Neutrophil (primary cell): ENCODE results near the gene DUSP8.

Experiments
- H3K27ac ChIP-seq: fragments of 200-600 bp; sonication (generic); 2 replicates; pipeline ENCODE4 v1.5.1; 2016; ENCODE audit warnings: mild to moderate bottlenecking, moderate library complexity
- H3K27me3 ChIP-seq: fragments of 200-600 bp; sonication (generic); 2 replicates; pipeline ENCODE4 v1.6.0; 2016; ENCODE audit warnings: mild to moderate bottlenecking
- H3K36me3 ChIP-seq: fragments of 200-600 bp; sonication (generic); 2 replicates; pipeline ENCODE4 v1.5.1; 2017
- H3K4me1 ChIP-seq, 2 experiments: fragments of 200-600 bp in 1 of 2; sonication (generic) in 1 of 2; 1 replicate in 1 of 2; 2 replicates in 1 of 2; pipeline versions ENCODE4 v1.5.1 to v1.6.1; 2013 to 2016; ENCODE audit warnings: low read depth in 1 of 2, low read length in 1 of 2, mild to moderate bottlenecking in 1 of 2, moderate library complexity in 1 of 2; ENCODE audit not compliant: control insufficient read depth in 1 of 2, insufficient read depth in 1 of 2
- H3K4me3 ChIP-seq, 2 experiments: fragments of 200-600 bp in 1 of 2; sonication (generic) in 1 of 2; 1 replicate in 1 of 2; 2 replicates in 1 of 2; pipeline ENCODE4 v1.5.1; 2013 to 2016; ENCODE audit warnings: low read depth in 1 of 2, low read length in 1 of 2, mild to moderate bottlenecking in 1 of 2, moderate library complexity in 1 of 2
- H3K9me3 ChIP-seq: fragments of 200-600 bp; sonication (generic); 2 replicates; pipeline ENCODE4 v1.5.1; 2016
- CTCF ChIP-seq: fragments of 200-600 bp; sonication (generic); IDR thresholded peaks from 2 replicates; pipeline ENCODE4 v1.5.1; 2016; ENCODE audit warnings: antibody characterized with exemption

Gene DUSP8

GRCh38 chr11:1506981-1507380, 65.1 kb downstream of the DUSP8 start:
- no peaks in the 10 kb centered on the region for H3K9me3 ChIP-seq
- H3K27me3 ChIP-seq: no peaks in the 10 kb centered on the region
- H3K4me1 ChIP-seq: no peaks in the 10 kb centered on the region
- no peaks in the 10 kb centered on the region for H3K36me3 ChIP-seq
- H3K27ac ChIP-seq: no peak overlapping the region
- H3K4me3 ChIP-seq: no peak overlapping the region
- TF ChIP-seq CTCF: no peak

- no peaks in the 10 kb centered on the region for H3K4me1 ChIP-seq
- no peak overlapping the region for H3K27ac ChIP-seq
- no peak overlapping the region for H3K4me3 ChIP-seq
- H3K27me3 ChIP-seq: no peaks in the 10 kb centered on the region
- H3K36me3 ChIP-seq: no peaks in the 10 kb centered on the region
- TF ChIP-seq CTCF: no peak
- no peaks in the 10 kb centered on the region for H3K9me3 ChIP-seq
Observed at GRCh38 chr11:1505480-1505879, 66.6 kb downstream of the DUSP8 start.

- Histone ChIP-seq H3K27ac (no peak overlapping the region), H3K4me3 (no peak overlapping the region), H3K27me3 (no peaks in the 10 kb centered on the region), H3K36me3 (no peaks in the 10 kb centered on the region), H3K4me1 (no peaks in the 10 kb centered on the region), H3K9me3 (no peaks in the 10 kb centered on the region)
- no peak for TF ChIP-seq CTCF
Observed at GRCh38 chr11:1504581-1505290, 67.3 kb downstream of the DUSP8 start.

GRCh38 chr11:1504138-1504537, 67.9 kb downstream of the DUSP8 start:
- Histone ChIP-seq H3K27me3 (no peaks in the 10 kb centered on the region), H3K4me1 (no peaks in the 10 kb centered on the region), H3K9me3 (no peaks in the 10 kb centered on the region), H3K4me3 (no peak overlapping the region), H3K36me3 (no peaks in the 10 kb centered on the region), H3K27ac (no peak overlapping the region)
- no peak for TF ChIP-seq CTCF
